VCaP (cell line): ENCODE measurements around the gene DKK3.

Experiments
- H3K27ac ChIP-seq: fragments of 450-650 bp; 2 replicates; pipeline ENCODE4 v1.5.1; 2017
- TF ChIP-seq, protein P1 (sequence below): fragments of 450-650 bp; conservative IDR thresholded peaks from 2 replicates; pipeline ENCODE4 v1.5.1; 2017; ENCODE audit warnings: mild to moderate bottlenecking, moderate library complexity

Gene DKK3

DNA sequence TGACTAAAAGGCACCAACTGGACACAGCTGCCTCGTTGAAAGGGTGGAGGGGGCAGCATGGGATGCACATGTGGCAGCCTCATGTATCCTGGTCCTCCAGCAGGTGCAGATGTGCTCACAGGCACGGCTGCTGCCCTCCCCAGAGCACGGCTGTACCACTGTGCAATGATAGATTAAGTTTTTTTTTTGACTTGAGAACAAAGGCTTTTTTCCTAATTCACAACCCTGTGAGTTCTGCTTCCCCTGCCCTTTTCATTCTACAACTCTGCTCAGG, 11.4 kb downstream of the DKK3 start:
- TF ChIP-seq, protein P1, sequence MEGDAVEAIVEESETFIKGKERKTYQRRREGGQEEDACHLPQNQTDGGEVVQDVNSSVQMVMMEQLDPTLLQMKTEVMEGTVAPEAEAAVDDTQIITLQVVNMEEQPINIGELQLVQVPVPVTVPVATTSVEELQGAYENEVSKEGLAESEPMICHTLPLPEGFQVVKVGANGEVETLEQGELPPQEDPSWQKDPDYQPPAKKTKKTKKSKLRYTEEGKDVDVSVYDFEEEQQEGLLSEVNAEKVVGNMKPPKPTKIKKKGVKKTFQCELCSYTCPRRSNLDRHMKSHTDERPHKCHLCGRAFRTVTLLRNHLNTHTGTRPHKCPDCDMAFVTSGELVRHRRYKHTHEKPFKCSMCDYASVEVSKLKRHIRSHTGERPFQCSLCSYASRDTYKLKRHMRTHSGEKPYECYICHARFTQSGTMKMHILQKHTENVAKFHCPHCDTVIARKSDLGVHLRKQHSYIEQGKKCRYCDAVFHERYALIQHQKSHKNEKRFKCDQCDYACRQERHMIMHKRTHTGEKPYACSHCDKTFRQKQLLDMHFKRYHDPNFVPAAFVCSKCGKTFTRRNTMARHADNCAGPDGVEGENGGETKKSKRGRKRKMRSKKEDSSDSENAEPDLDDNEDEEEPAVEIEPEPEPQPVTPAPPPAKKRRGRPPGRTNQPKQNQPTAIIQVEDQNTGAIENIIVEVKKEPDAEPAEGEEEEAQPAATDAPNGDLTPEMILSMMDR: no peak
- no peak overlapping the region for H3K27ac ChIP-seq

DNA sequence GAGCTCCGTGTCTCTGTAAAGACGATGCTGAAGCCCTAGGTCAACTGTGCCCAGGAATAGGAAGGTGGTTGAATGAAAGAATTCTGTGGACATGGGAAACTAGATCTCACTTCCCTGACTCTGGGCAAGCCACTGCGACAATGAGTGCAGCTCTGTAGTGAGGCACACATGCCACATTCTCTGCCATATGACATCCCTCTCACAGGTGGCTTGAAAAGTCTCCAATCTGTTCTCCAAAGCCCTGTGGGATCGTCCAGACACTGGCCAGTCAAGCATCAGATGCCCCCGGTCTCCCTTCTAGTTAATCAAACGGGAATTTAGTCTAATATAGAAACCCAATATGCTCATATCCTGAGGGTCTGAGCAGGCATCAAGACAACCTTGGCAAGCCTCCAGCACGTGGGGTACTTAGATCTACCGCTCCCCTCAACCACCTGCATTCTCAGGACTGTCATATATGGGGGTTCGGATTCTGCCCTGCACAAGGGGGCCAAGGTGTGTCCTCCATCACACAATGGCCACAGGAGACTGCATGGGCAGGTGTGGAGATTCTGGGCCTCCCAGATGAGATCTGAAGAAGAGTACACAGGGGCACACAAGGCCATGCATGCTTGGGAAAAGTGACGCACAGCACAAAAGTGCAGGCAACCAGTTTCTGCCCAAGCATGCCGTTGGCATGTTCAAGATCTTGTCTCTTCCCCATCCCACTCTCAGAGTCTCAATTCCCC, 11.9 kb downstream of the DKK3 start:
- TF ChIP-seq, protein P1: no peak
- H3K27ac ChIP-seq: no peak overlapping the region

DNA sequence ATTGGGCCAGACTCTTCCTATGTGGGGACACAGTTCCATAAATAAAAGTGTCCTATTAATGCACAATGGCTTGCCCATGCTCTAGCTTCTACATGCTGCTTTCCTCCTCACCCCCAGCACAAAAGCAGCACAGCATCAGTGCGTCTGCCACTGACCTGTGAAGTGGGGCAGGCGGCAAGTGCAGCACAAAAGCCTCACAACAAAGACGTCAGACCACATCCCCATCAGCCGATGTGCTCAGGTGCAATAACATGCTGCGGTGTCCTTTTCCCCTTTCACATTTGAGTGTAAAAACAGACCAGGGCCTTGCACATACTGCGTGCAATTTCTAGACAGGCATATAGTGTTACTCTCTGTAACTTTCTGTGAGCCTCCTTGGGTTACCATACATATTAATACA, 12.8 kb downstream of the DKK3 start:
- TF ChIP-seq, protein P1: no peak
- H3K27ac ChIP-seq: no peak overlapping the region

DNA sequence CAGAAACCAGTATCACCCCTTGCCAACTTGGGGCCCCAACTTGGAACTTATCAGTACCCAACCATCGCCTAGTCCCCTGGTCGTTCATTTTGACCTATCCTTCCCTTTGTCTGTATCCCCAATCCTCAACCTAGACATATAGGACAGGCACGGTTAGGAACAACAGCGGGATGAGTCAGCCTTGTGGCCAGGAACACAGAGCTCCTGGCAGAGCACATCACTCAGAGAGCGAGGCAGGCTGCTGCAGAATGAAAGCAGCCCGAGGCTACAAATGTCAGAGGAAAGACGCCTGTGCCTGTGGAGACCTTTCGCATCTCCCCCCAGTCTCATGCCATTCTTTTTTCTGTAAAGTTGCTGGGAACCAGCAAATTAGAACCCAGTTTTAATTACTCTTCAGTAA, 14.6 kb downstream of the DKK3 start:
- TF ChIP-seq, protein P1: no peak
- no peak overlapping the region for H3K27ac ChIP-seq

DNA sequence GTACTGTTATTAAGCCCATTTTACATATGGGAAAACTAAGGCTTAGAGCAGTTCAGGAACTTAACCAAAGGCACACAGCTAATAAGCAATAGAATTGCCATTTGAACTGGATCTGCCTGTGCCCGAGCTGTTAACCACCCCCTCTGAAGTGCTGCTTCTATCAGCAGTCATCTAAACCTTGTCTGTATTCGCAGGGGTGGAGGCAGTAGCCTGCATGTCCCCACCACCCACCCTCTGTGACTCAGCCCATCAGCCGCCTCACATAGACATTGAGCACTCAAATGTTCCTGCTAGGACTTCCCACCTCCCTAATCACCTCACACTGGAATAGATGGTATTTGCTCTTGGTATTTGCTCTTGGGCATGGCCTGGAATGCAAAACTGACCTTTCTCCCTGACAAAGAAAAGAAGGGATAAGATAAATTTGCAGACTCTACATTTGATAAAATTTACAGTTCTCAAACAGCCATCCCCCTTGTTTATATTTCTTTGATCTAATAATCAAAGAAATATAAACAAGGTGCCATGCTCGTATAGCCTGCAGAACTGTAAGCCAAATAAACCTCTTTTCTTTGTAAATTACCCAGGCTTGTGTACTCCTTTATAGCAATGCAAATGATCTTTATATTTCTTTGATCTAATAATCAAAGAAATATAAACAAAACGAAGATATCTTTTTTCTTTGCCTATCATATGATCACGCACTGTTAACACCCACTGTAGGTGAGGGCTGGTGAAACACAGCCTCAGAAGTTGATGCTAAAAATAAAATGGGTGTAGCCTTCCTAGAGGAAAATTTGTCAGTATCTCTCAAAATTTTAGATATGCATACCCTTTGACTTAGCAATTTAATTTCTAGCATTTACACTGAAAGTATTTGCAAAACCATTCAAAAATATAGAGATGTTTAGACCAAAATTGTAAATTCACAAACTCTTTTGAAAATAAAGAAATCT, 15.9 kb downstream of the DKK3 start:
- H3K27ac ChIP-seq: no peak overlapping the region
- TF ChIP-seq, protein P1: no peak

DNA sequence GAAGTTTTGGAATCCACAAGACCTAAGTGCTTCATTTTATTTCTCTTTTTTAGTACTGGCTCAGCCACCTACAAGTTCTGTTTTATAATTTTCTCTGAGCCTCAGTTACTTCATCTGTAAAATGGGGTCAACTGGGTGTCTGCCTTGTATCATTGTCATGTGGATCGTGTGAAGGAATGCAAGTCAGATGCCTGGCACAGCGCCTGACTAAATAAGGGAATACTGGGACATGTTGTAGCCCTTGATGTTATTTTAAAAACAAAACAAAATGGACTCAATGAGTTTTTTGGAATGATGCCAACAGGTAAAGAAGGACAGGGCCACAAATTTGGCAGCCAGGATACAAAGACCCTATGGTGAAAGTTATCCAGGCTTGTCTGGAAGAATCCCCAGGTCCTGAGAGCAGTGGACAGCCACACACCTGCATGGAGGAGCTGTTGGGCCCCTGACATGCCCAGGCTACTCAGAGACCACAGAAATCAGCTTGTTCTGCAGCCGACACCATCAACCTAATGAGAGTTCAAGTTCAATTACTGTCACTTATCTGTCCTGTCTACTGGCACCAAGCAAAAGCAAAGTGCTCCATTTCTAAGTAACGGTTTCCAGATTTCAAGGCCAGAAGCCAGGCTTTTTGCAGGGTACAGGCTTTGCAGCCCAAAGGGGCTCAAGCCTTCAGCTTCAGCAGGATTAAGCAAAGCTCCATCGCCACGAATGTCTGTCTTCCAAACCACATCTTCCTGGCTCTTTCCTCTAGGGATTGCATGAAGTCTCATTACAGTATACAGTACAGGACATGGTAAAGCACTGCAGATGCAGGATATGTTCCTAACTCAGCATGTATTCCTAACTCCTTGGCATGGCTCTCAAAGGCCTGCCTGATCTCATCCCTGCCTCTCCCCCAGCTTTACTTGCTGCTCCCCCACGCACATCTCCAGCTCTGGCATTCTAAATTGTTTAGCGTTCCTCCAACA, 18.4 kb downstream of the DKK3 start:
- TF ChIP-seq, protein P1: no peak
- no peak overlapping the region for H3K27ac ChIP-seq
